Keratinocyte (primary cell): Measurements from ENCODE around the gene RABGAP1.

Experiments used
- EZH2 ChIP-seq: IDR thresholded peaks from one replicate; pipeline ENCODE4 v1.6.1; 2012; ENCODE audit warnings: inconsistent platforms, mild to moderate bottlenecking, low read length, moderate library complexity
- TF ChIP-seq, protein P1 (sequence below), 3 experiments: IDR thresholded peaks in 1 of 3; conservative IDR thresholded peaks in 1 of 3; optimal IDR thresholded peaks in 1 of 3; 2 replicates in 2 of 3; 3 replicates in 1 of 3; pipeline versions ENCODE3 to v1.5.1; 2011; ENCODE audit warnings: low read length in 3 of 3, mild to moderate bottlenecking in 3 of 3, moderate library complexity in 2 of 3, control low read depth in 1 of 3, inconsistent platforms in 1 of 3; ENCODE audit not compliant: insufficient read depth in 2 of 3; ENCODE audit errors: extremely low read depth in 1 of 3

DNA sequence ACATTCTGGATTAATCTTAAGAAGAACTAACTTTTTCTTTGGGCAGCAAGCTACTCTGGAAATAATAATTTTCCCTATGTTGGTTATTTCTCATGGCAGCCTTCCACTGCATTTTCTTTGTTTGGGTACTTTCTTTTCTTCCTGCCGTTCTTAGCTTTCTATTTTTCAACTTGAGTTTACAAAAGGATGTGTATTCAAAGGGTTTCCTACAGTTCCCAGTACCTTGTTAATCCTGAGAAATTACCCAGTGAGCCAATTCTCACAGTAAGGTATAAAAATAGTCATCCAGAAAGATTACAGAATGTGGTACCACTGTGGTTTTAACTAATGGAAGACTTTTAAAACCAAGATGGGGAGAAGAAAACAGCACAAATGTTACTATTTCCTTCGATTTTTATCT lies 112.9 kb downstream of the RABGAP1 start:
- TF ChIP-seq, protein P1, sequence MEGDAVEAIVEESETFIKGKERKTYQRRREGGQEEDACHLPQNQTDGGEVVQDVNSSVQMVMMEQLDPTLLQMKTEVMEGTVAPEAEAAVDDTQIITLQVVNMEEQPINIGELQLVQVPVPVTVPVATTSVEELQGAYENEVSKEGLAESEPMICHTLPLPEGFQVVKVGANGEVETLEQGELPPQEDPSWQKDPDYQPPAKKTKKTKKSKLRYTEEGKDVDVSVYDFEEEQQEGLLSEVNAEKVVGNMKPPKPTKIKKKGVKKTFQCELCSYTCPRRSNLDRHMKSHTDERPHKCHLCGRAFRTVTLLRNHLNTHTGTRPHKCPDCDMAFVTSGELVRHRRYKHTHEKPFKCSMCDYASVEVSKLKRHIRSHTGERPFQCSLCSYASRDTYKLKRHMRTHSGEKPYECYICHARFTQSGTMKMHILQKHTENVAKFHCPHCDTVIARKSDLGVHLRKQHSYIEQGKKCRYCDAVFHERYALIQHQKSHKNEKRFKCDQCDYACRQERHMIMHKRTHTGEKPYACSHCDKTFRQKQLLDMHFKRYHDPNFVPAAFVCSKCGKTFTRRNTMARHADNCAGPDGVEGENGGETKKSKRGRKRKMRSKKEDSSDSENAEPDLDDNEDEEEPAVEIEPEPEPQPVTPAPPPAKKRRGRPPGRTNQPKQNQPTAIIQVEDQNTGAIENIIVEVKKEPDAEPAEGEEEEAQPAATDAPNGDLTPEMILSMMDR (optimal IDR thresholded peaks at IDR 0.05 in 1 of 3, IDR thresholded peaks at IDR 0.05 in 1 of 3, conservative IDR thresholded peaks at IDR 0.05 in 1 of 3; ENCODE audit: extremely low read depth in 1 of 3, insufficient read depth in 2 of 3, low read length in 3 of 3) = no peak
- TF ChIP-seq EZH2 = no peak
